Measurements from ENCODE around the gene GART. TPM values are rescaled to one million over a fixed set of nuclear protein-coding genes. Genes with fewer than 3 reads are reported as not detected.

GART gene
- total RNA-seq, 4 donors from 2014 or later, result 69.9 to 87.7 (median 77.3) TPM

DNA sequence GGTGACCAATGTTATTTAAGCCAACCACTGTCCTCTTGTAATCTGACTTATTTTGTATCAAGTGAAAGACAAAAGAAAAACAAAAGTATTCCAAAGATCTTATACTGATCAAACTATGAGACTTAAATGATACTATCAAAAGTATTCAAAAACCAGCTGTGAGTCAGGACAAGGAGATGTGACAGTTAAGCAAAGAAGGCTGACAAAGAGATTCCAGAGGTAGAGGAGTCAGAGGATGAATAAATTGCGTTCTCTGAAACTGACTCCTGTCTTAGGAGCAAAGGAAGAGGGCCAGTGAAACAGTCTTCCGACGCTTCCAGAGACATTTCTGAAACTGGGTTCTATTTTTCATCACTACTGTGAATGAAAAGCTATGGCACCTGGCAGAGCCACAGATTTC is 83.1 kb downstream of the GART start:
- no peak for DNase-seq (ENCODE audit: low spot score in 2 of 2)
- WGBS, result 98% methylated on average over 3 of the region's 3 CpGs
- H3K36me3 ChIP-seq, result peaks cover 71% of the 10 kb centered on the region
- no peak overlapping the region for H3K27ac ChIP-seq
- H3K4me1 ChIP-seq, result no peaks in the 10 kb centered on the region
- no peaks in the 10 kb centered on the region for H3K9me3 ChIP-seq
- no peak for TF ChIP-seq CTCF (IDR thresholded peaks at IDR 0.05)
- no peaks in the 10 kb centered on the region for H3K27me3 ChIP-seq
- H3K4me3 ChIP-seq, result no peak overlapping the region

DNA sequence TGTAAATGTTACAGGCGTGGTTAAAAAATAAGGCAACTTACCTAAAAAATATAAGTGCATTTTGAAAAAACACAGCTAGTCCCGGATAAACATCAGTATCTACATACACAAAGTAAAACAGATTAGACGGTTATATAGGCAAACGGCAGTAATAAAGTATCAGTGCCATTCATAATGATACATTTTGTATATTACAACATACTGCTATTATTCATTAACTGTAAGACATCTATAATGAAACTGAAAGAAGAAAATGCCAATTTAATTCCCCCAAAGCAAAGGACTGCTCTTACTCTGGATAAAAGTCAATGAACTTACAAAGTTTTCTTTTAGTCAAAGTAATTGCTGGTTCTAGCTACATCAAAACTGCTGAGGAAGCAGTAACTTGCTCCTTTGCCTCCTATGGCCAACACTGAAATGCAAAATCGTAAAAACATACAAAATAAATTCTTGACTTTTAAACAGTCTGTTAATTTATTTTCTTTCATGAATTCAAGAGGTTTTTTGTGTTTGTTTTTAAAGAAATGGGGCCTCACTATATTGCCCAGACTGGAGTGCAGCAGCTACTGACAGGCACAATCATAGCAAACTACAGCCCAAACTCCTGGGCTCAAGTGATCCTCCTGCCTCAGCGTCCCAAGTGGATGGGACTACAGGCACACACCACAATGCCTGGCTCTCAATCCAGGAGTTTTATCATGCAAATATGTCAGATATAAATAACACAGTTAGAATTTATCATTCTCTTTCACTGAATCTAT is 86.1 kb downstream of the GART start:
- H3K27ac ChIP-seq, result no peak overlapping the region
- H3K9me3 ChIP-seq, result no peaks in the 10 kb centered on the region
- no peak for DNase-seq (ENCODE audit: low spot score in 2 of 2)
- TF ChIP-seq CTCF (IDR thresholded peaks at IDR 0.05) (no peak), POLR2A (IDR thresholded peaks at IDR 0.05) (no peak), EP300 (IDR thresholded peaks at IDR 0.05) (no peak), POLR2AphosphoS5 (IDR thresholded peaks at IDR 0.05) (no peak)
- no peaks in the 10 kb centered on the region for H3K27me3 ChIP-seq
- 86% methylated on average over 6 of the region's 6 CpGs for WGBS
- no peaks in the 10 kb centered on the region for H3K4me1 ChIP-seq
- H3K4me3 ChIP-seq, result no peak overlapping the region
- peaks cover 57% of the 10 kb centered on the region for H3K36me3 ChIP-seq

Other genes starting within 250 kb of the GART start
- 10 to 100 TPM; 15.9 to 37.3 (median 22.6) TPM for gene IFNAR1, start 217.1 kb downstream of the GART start, total RNA-seq
- 10 to 100 TPM; 47.0 to 75.5 (median 61.0) TPM for gene IFNGR2, start 138.7 kb downstream of the GART start, total RNA-seq
- gene TMEM50B, start 62.1 kb downstream of the GART start, total RNA-seq, result 100 to 1,000 TPM in 1 of 4 donors, 10 to 100 TPM in 3; 33.1 to 151 (median 59.8) TPM
- 1 to 10 TPM; 1.9 to 4.5 (median 2.8) TPM for gene DNAJC28, start 50.4 kb downstream of the GART start, total RNA-seq
- 100 to 1,000 TPM; 217 to 417 (median 313) TPM for gene SON, start 921 bp upstream of the GART start, total RNA-seq
- gene DONSON, start 46.6 kb upstream of the GART start, total RNA-seq, result 10 to 100 TPM in 1 of 4 donors, 1 to 10 TPM in 3; 5.8 to 19.7 (median 6.7) TPM
- gene CRYZL1, start 99.6 kb upstream of the GART start, total RNA-seq, result 10 to 100 TPM; 13.8 to 99.7 (median 23.7) TPM
- 10 to 100 TPM; 23.8 to 53.3 (median 35.2) TPM for gene ITSN1, start 100.4 kb upstream of the GART start, total RNA-seq

Measured in suprapubic skin (tissue), 4 donors.